Myocyte (in vitro differentiated cells): ENCODE results near the gene FAM217A. TPM values are rescaled to one million over a fixed set of nuclear protein-coding genes. Genes with fewer than 3 reads are reported as not detected.

ENCODE experiments used
- DNase-seq: peaks from one replicate; pipeline ENCODE4 v3.0.0-alpha.2; 2012; ENCODE audit warnings: low read depth
- total RNA-seq: library from RNA; depleted of rRNA; stranded (reverse); fragments of >200 nt; gene quantifications from 2 replicates; pipeline ENCODE4 v1.2.3, GENCODE V29; 2014

FAM217A gene
- total RNA-seq, 1 donor from 2014 or later = not detected

GRCh38 chr6:4088704-4089103 is 9.8 kb upstream of the FAM217A start:
- DNase-seq = no peak

GRCh38 chr6:4085332-4085700 is 6.4 kb upstream of the FAM217A start:
- no peak for DNase-seq

- no peak for DNase-seq
These were observed 5.8 kb upstream of the FAM217A start for GRCh38 chr6:4084444-4085331.

- no peak for DNase-seq
These were observed 4.3 kb downstream of the FAM217A start for GRCh38 chr6:4074478-4075235.

- no peak for DNase-seq
These were observed 7.6 kb downstream of the FAM217A start for GRCh38 chr6:4071330-4071729.

- DNase-seq = no peak
These were observed 9.7 kb downstream of the FAM217A start for GRCh38 chr6:4069199-4069598.

- DNase-seq = no peak
These were observed 11.3 kb downstream of the FAM217A start for GRCh38 chr6:4067673-4068072.

GRCh38 chr6:4066029-4066755 is 12.7 kb downstream of the FAM217A start:
- DNase-seq = no peak

- peak; percentile 41 for DNase-seq
These were observed 19.7 kb downstream of the FAM217A start for GRCh38 chr6:4059115-4059777.

- DNase-seq = no peak
These were observed 21.9 kb downstream of the FAM217A start for GRCh38 chr6:4057036-4057435.

GRCh38 chr6:4055420-4056041 is 23.4 kb downstream of the FAM217A start:
- peak; percentile 79 for DNase-seq

- no peak for DNase-seq
These were observed 29.7 kb downstream of the FAM217A start for GRCh38 chr6:4049246-4049645.

GRCh38 chr6:4041480-4041879 is 37.5 kb downstream of the FAM217A start:
- DNase-seq = no peak

- DNase-seq = no peak
These were observed 39.6 kb downstream of the FAM217A start for GRCh38 chr6:4039348-4039747.

- DNase-seq = no peak
These were observed 42.4 kb downstream of the FAM217A start for GRCh38 chr6:4036581-4036980.

GRCh38 chr6:4032475-4032874 is 46.5 kb downstream of the FAM217A start:
- no peak for DNase-seq

- no peak for DNase-seq
These were observed 47.5 kb downstream of the FAM217A start for GRCh38 chr6:4031442-4031841.

GRCh38 chr6:4030669-4031068 is 48.3 kb downstream of the FAM217A start:
- DNase-seq = no peak

- DNase-seq = no peak
These were observed 49.2 kb downstream of the FAM217A start for GRCh38 chr6:4029687-4030086.

GRCh38 chr6:4028051-4028450 is 50.9 kb downstream of the FAM217A start:
- DNase-seq = no peak

GRCh38 chr6:4025681-4026080 is 53.3 kb downstream of the FAM217A start:
- DNase-seq = no peak
